Esophagus squamous epithelium (tissue), 4 donors: ENCODE results near the gene MSL3B.

Source experiments
- POLR2A ChIP-seq, 4 donors: fragments of 450-650 bp; IDR thresholded peaks; one replicate each; pipeline ENCODE4 v1.6.1; 2017; ENCODE audit warnings: antibody characterized with exemption in 4 of 4, mild to moderate bottlenecking in 4 of 4, moderate library complexity in 3 of 4
- TF ChIP-seq, protein P1 (sequence below), 6 experiments: fragments of 450-650 bp in 4 of 6; fragments of 200-600 bp in 2 of 6; sonication (generic) in 2 of 6; IDR thresholded peaks; one replicate each; pipeline ENCODE4 v1.5.1; 2016 to 2019; ENCODE audit warnings: antibody characterized with exemption in 6 of 6, mild to moderate bottlenecking in 4 of 6, moderate library complexity in 4 of 6

DNA sequence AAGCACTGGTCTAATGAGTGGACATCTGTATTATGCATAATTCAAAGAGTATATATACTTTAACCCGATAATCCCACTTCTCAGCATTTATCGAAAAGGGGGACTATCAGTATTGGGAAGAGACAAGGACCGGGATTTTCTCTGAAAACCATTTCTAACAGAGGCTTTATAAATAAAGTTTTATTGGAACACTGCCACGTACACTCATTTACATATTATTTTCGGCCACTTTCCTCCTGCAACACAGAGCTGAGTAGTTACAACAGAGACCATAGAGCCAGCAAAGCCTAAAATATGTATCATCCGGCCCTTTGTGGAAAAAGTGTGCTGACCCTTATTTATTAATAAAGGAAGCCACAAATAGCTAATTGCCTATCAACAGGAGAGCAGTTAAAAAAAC is 17.0 kb downstream of the MSL3B start:
- TF ChIP-seq, protein P1, sequence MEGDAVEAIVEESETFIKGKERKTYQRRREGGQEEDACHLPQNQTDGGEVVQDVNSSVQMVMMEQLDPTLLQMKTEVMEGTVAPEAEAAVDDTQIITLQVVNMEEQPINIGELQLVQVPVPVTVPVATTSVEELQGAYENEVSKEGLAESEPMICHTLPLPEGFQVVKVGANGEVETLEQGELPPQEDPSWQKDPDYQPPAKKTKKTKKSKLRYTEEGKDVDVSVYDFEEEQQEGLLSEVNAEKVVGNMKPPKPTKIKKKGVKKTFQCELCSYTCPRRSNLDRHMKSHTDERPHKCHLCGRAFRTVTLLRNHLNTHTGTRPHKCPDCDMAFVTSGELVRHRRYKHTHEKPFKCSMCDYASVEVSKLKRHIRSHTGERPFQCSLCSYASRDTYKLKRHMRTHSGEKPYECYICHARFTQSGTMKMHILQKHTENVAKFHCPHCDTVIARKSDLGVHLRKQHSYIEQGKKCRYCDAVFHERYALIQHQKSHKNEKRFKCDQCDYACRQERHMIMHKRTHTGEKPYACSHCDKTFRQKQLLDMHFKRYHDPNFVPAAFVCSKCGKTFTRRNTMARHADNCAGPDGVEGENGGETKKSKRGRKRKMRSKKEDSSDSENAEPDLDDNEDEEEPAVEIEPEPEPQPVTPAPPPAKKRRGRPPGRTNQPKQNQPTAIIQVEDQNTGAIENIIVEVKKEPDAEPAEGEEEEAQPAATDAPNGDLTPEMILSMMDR (IDR thresholded peaks at IDR 0.05): no peak
- TF ChIP-seq POLR2A (IDR thresholded peaks at IDR 0.05): no peak
